DOHH2 (cell line): Measurements from ENCODE around the gene SLC6A16.

Experiments used
- EZH2phosphoT487 ChIP-seq: fragments of 200-600 bp; sonication (generic); IDR thresholded peaks from 2 replicates; pipeline ENCODE4 v1.6.1; 2017; ENCODE audit warnings: borderline replicate concordance, mild to moderate bottlenecking, antibody characterized with exemption, low read length, moderate library complexity, mixed read lengths
- TF ChIP-seq, protein P1 (sequence below): fragments of 200-600 bp; sonication (generic); IDR thresholded peaks from one replicate; pipeline ENCODE4 v1.5.1; 2014; ENCODE audit warnings: antibody characterized with exemption, mild to moderate bottlenecking, low read depth, low read length; ENCODE audit not compliant: poor library complexity, severe bottlenecking

GRCh38 chr19:49256691-49257090, 68.3 kb downstream of the SLC6A16 start:
- TF ChIP-seq, protein P1, sequence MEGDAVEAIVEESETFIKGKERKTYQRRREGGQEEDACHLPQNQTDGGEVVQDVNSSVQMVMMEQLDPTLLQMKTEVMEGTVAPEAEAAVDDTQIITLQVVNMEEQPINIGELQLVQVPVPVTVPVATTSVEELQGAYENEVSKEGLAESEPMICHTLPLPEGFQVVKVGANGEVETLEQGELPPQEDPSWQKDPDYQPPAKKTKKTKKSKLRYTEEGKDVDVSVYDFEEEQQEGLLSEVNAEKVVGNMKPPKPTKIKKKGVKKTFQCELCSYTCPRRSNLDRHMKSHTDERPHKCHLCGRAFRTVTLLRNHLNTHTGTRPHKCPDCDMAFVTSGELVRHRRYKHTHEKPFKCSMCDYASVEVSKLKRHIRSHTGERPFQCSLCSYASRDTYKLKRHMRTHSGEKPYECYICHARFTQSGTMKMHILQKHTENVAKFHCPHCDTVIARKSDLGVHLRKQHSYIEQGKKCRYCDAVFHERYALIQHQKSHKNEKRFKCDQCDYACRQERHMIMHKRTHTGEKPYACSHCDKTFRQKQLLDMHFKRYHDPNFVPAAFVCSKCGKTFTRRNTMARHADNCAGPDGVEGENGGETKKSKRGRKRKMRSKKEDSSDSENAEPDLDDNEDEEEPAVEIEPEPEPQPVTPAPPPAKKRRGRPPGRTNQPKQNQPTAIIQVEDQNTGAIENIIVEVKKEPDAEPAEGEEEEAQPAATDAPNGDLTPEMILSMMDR, result no peak
- TF ChIP-seq EZH2phosphoT487, result no peak
